K562 (cell line): Measurements from ENCODE around the gene PRCD. TPM values are rescaled to one million over a fixed set of nuclear protein-coding genes. Genes with fewer than 3 reads are reported as not detected.

Experiments
- ATAC-seq: fragments of 200-7000 bp; cut with Tn5 transposase; 3 replicates; pipeline ENCODE4 v1.9.1; 2020; ENCODE audit warnings: moderate library complexity
- BruUV-seq: library from RNA; stranded (reverse); fragments of 400-500 nt; replicated peaks from 2 replicates; lab custom pipeline; 2021; lab: Mats Ljungman, UMichigan
- CTCF ChIA-PET: fragments of 300-600 bp; formaldehyde crosslinking; extraction: SDS; loops from one replicate; lab custom pipeline; 2021; ENCODE audit warnings: low intra/inter-chr PET ratio; lab: Yijun Ruan, JAX
- POLR2A ChIA-PET: fragments of 300-600, 350-650 bp; sonication (Branson Sonifier 250); formaldehyde crosslinking; extraction: SDS; loops from one replicate; lab custom pipeline; 2021; ENCODE audit warnings: antibody characterized with exemption, inconsistent platforms; lab: Yijun Ruan, JAX
- DNase-seq, 4 experiments: peaks; one replicate each; pipeline versions ENCODE4 v3.0.0 to v3.0.0-alpha.2; 2011 to 2018; ENCODE audit warnings: low spot score in 3 of 4, mixed read lengths in 3 of 4; ENCODE audit errors: extremely low read depth in 1 of 4
- FAIRE-seq: peaks from 2 replicates; lab custom pipeline; 2011; peaks lifted over from hg19 to GRCh38; lab: Jason Lieb, UNC
- H2AFZ ChIP-seq: 2 replicates; pipeline ENCODE4 v1.6.0; 2011; ENCODE audit warnings: low read depth, low read length, control low read depth, inconsistent platforms
- H3K27ac ChIP-seq: fragments of 200-600 bp; 3 replicates; pipeline ENCODE4 v1.8.0; 2011; ENCODE audit warnings: low read depth, mild to moderate bottlenecking, control low read depth, inconsistent platforms, low read length, moderate library complexity, mixed read lengths; ENCODE audit errors: extremely low read depth
- H3K27me3 ChIP-seq, 2 experiments: fragments of 300-600 bp in 1 of 2; 2 replicates in 1 of 2; 3 replicates in 1 of 2; pipeline versions ENCODE4 v1.6.0 to v1.8.0; 2011; ENCODE audit warnings: inconsistent platforms in 2 of 2, low read length in 2 of 2, mild to moderate bottlenecking in 1 of 2, mixed read lengths in 1 of 2, moderate library complexity in 1 of 2; ENCODE audit not compliant: control insufficient read depth in 2 of 2, insufficient read depth in 2 of 2
- H3K36me3 ChIP-seq: fragments of 300-600 bp; 3 replicates; pipeline ENCODE4 v1.8.0; 2011; ENCODE audit warnings: mild to moderate bottlenecking, low read length, inconsistent platforms; ENCODE audit not compliant: control insufficient read depth, insufficient read depth
- H3K4me1 ChIP-seq, 2 experiments: fragments of 200-600 bp in 1 of 2; replicated peaks in 1 of 2; 2 replicates in 1 of 2; 3 replicates in 1 of 2; pipeline versions ENCODE4 v1.5.1 to v1.8.0; 2011; ENCODE audit warnings: inconsistent platforms in 2 of 2, low read length in 2 of 2, mild to moderate bottlenecking in 1 of 2, mixed read lengths in 1 of 2, moderate library complexity in 1 of 2; ENCODE audit not compliant: control insufficient read depth in 2 of 2, insufficient read depth in 2 of 2
- H3K4me2 ChIP-seq: 2 replicates; pipeline ENCODE4 v1.6.1; 2011; ENCODE audit warnings: low read length, control low read depth, inconsistent platforms, mixed read lengths; ENCODE audit not compliant: insufficient read depth
- H3K4me3 ChIP-seq: fragments of 200-600 bp; sonication (generic), shearing (Covaris generic); 2 replicates; pipeline ENCODE4 v1.5.1; 2016; ENCODE audit warnings: control low read depth, inconsistent platforms
- H3K79me2 ChIP-seq: fragments of 200-600 bp; 3 replicates; pipeline ENCODE4 v1.8.0; 2011; ENCODE audit warnings: low read length, inconsistent platforms; ENCODE audit not compliant: control insufficient read depth, insufficient read depth
- H3K9ac ChIP-seq, 2 experiments: 2 replicates each; pipeline versions ENCODE4 v1.6.0 to v1.6.1; 2011; ENCODE audit warnings: low read depth in 2 of 2, low read length in 2 of 2, control low read depth in 1 of 2, inconsistent platforms in 1 of 2, mild to moderate bottlenecking in 1 of 2, mixed read lengths in 1 of 2; ENCODE audit not compliant: insufficient read depth in 1 of 2
- H3K9me1 ChIP-seq: one replicate; pipeline ENCODE4 v1.6.0; 2011; ENCODE audit warnings: inconsistent platforms, mild to moderate bottlenecking, low read length, moderate library complexity; ENCODE audit not compliant: control insufficient read depth, insufficient read depth
- H3K9me3 ChIP-seq: replicated peaks from 2 replicates; pipeline ENCODE4 v1.5.1; 2011; ENCODE audit warnings: low read depth, low read length, inconsistent platforms; ENCODE audit not compliant: control insufficient read depth, insufficient read depth
- H4K20me1 ChIP-seq: replicated peaks from 2 replicates; pipeline ENCODE4 v1.6.1; 2011; ENCODE audit warnings: low read length, inconsistent platforms, mixed read lengths; ENCODE audit not compliant: control insufficient read depth, insufficient read depth
- ARID2 ChIP-seq: fragments of 450-650 bp; IDR thresholded peaks from 2 replicates; pipeline ENCODE4 v1.6.1; 2017; ENCODE audit warnings: antibody characterized with exemption, mild to moderate bottlenecking
- E2F3 ChIP-seq: fragments of 250-450 bp; sonication (Bioruptor Pico); IDR thresholded peaks from 2 replicates; pipeline ENCODE4 v1.4.0; 2020; ENCODE audit warnings: mild to moderate bottlenecking
- ETV5 ChIP-seq: sonication (generic); formaldehyde crosslinking; IDR thresholded peaks from 2 replicates; pipeline ENCODE4 v1.4.0; 2020; ENCODE audit warnings: low read depth, mild to moderate bottlenecking, missing genetic modification reagents
- FOXK1 ChIP-seq: sonication (generic); formaldehyde crosslinking; IDR thresholded peaks from 2 replicates; pipeline ENCODE4 v1.8.0; 2022; ENCODE audit warnings: missing genetic modification reagents, mild to moderate bottlenecking, borderline replicate concordance
- MAZ ChIP-seq, 2 experiments: fragments of 450-650 bp in 1 of 2; sonication (generic) in 1 of 2; formaldehyde crosslinking; IDR thresholded peaks in 1 of 2; conservative IDR thresholded peaks in 1 of 2; 2 replicates each; pipeline versions ENCODE4 v1.4.0 to v1.5.0; 2020; ENCODE audit warnings: mild to moderate bottlenecking in 1 of 2, missing genetic modification reagents in 1 of 2
- MITF ChIP-seq: IDR thresholded peaks from 2 replicates; pipeline ENCODE4 v1.6.1; 2014; ENCODE audit warnings: antibody characterized with exemption
- NCOA4 ChIP-seq: fragments of 450-650 bp; IDR thresholded peaks from 2 replicates; pipeline ENCODE4 v1.6.1; 2018; ENCODE audit warnings: mild to moderate bottlenecking; ENCODE audit not compliant: partially characterized antibody
- PCBP1 ChIP-seq: fragments of 200-400 bp; formaldehyde crosslinking; IDR thresholded peaks from 2 replicates; pipeline ENCODE4 v1.6.1; 2018; ENCODE audit warnings: mild to moderate bottlenecking, low read depth, low read length; ENCODE audit not compliant: poor library complexity, severe bottlenecking
- POLR2A ChIP-seq: fragments of 450-650 bp; conservative IDR thresholded peaks from 2 replicates; pipeline ENCODE4 v1.6.1; 2016
- POLR2AphosphoS2 ChIP-seq: IDR thresholded peaks from 2 replicates; pipeline ENCODE4 v1.6.1; 2012; ENCODE audit warnings: low read length, improper control_type of control experiment
- RAD51 ChIP-seq: fragments of 450-650 bp; IDR thresholded peaks from 2 replicates; pipeline ENCODE4 v1.7.1; 2016; ENCODE audit warnings: low read depth, mild to moderate bottlenecking, borderline replicate concordance
- RBFOX2 ChIP-seq: fragments of 200-400 bp; formaldehyde crosslinking; IDR thresholded peaks from 2 replicates; pipeline ENCODE4 v1.6.1; 2017; ENCODE audit warnings: low read depth, mild to moderate bottlenecking, low read length, moderate library complexity
- RNF2 ChIP-seq: sonication (generic); IDR thresholded peaks from 2 replicates; pipeline ENCODE4 v1.6.1; 2016
- SRF ChIP-seq, 2 experiments: fragments of 250-450, 450-650 bp in 1 of 2; sonication (Bioruptor Pico) in 1 of 2; sonication (generic) in 1 of 2; formaldehyde crosslinking; IDR thresholded peaks; 2 replicates each; pipeline versions ENCODE4 v1.5.0 to v1.5.1; 2020 to 2022; ENCODE audit warnings: mild to moderate bottlenecking in 1 of 2, missing genetic modification reagents in 1 of 2
- THAP7 ChIP-seq: fragments of 250-450 bp; sonication (Bioruptor Pico); IDR thresholded peaks from 2 replicates; pipeline ENCODE4 v1.5.0; 2021
- ZC3H8 ChIP-seq: fragments of 450-650 bp; IDR thresholded peaks from 2 replicates; pipeline ENCODE4 v1.6.1; 2017
- ZNF77 ChIP-seq: fragments of 250-450 bp; sonication (Bioruptor Pico); IDR thresholded peaks from 2 replicates; pipeline ENCODE4 v1.5.0; 2020
- WGBS: fragments of 100-300 bp; shearing (Covaris generic); methylation state at CpG from one replicate; pipeline ENCODE4 v1.1.6; 2016; ENCODE audit warnings: low coverage, mixed read lengths; ENCODE audit not compliant: insufficient coverage; ENCODE audit errors: missing lambda C conversion rate; 5-methylcytosine and 5-hydroxymethylcytosine counted together
- in situ Hi-C: fragments of 300-500 bp; cut with MboI; formaldehyde crosslinking; loops from 4 replicates; pipeline ENCODE4 v1.15.0; 2018; ENCODE audit warnings: inconsistent platforms, mixed read lengths
- intact Hi-C: fragments of 100-400 bp; cut with micrococcal nuclease; formaldehyde crosslinking; loops from 2 replicates; pipeline ENCODE4 v1.14.2; 2022
- polyA plus RNA-seq, 8 experiments: library from polyadenylated mRNA; depleted of rRNA in 4 of 8; stranded (reverse) in 5 of 8; unstranded in 3 of 8; fragments of >200 nt; fragmentation: Nextera tagmentation in 2 of 8; fragmentation: Illumina TruSeq in 1 of 8; extraction: Ambion mirVana in 2 of 8; extraction: Trizol in 1 of 8; gene quantifications; 2 replicates each; pipeline versions ENCODE4 v1.2.1 to v1.2.3, GENCODE V29; 2011 to 2014; ENCODE audit warnings: inconsistent platforms in 1 of 8, missing spikeins in 1 of 8
- total RNA-seq, 7 experiments: library from RNA; depleted of rRNA in 6 of 7; stranded (reverse); fragments of >200 nt in 6 of 7; fragmentation: Illumina TruSeq in 2 of 7; extraction: Trizol in 2 of 7; gene quantifications; 2 replicates each; pipeline versions ENCODE4 v1.2.1 to v1.2.3, GENCODE V29; 2011 to 2021; ENCODE audit warnings: low replicate concordance in 1 of 7
- TF ChIP-seq, protein P1 (sequence below): sonication (generic); formaldehyde crosslinking; IDR thresholded peaks from 2 replicates; pipeline ENCODE4 v1.8.1; 2022; ENCODE audit warnings: missing genetic modification reagents
- TF ChIP-seq, protein P2 (sequence below): sonication (generic); IDR thresholded peaks from 2 replicates; pipeline ENCODE4 v1.6.1; 2016

PRCD gene
- total and polyA plus RNA-seq, 9 of the 15 experiments (the other 6 are each of a cell fraction or from before 2014, with no cell fraction given): 0.20 to 0.25 (median 0.21) TPM; not detected in 6

DNA sequence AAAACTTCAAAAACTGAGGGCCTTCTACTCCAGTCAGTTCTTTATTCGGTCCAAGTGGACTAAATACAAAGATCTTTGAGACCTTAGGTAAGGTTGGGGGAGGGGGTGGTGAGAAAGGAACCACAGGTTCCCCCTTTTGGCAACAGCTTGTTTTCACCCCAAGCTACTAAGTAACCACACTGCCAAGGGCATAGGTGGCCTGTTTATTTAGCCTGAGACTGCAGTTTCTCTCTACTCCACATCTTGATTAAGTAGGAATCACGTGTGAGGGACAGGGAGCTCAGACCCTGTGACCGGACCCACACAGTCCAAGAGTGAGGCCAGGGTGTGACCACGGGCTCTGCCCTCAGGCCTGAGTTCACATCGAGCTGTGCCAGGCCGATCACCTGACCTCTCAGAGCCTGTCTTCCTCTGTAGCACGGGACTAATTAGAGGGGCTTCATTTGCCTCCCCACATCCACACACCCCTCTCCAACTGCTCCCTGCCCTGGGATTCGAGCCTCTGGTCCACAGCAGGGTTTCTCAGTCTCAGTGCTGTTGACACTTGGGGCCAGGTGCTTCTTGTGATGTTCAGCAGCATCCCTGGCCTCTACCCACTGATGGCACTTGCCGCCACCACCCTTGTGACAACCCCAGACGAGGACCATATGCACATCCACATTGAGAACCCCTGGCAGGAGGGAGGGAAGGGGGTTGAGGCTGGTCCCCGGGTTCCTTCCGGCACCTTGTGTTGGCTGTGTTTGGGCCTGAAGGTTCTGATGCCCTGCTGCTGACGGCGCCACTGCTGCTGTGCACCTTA is 28.0 kb downstream of the PRCD start:
- Histone ChIP-seq H3K79me2 (peaks cover 12% of the 10 kb centered on the region), H3K27ac (peak overlapping the region; percentile 3; the same call in 1 of the 3 replicates), H3K4me3 (no peak overlapping the region), H3K9me1 (no peaks in the 10 kb centered on the region), H3K4me2 (no peak overlapping the region), H3K9ac (peak overlapping the region in 1 of 2 experiments; percentile 28; a peak in 2 of 4 replicates), H2AFZ (no peak overlapping the region), H4K20me1 (peaks cover 14% of the 10 kb centered on the region), H3K4me1 (peaks cover 16 to 37% of the 10 kb centered on the region in 2 experiments; a peak in 4 of 5 replicates), H3K36me3 (peaks cover 32% of the 10 kb centered on the region), H3K9me3 (no peaks in the 10 kb centered on the region), H3K27me3 (no peaks in the 10 kb centered on the region)
- BruUV-seq: no TSS peak
- WGBS: 52% methylated on average over 14 of the region's 14 CpGs
- POLR2A ChIA-PET: interaction anchor here (0.7 to 4.1 kb wide), 15 partner anchors 8 to 145 kb away, joined by 3 to 48 read pairs (median 6); no protein-coding TSS in a partner anchor
- FAIRE-seq (peak; percentile 40), DNase-seq (peak in 3 of 4 experiments; percentile 18 to 31 (median 30)), ATAC-seq (peak; percentile 28)
- CTCF ChIA-PET: no interaction called here
- in situ Hi-C loops (no loop called here), intact Hi-C loops (no loop called here)
- no peak for TF ChIP-seq NCOA4
- TF ChIP-seq, protein P1, sequence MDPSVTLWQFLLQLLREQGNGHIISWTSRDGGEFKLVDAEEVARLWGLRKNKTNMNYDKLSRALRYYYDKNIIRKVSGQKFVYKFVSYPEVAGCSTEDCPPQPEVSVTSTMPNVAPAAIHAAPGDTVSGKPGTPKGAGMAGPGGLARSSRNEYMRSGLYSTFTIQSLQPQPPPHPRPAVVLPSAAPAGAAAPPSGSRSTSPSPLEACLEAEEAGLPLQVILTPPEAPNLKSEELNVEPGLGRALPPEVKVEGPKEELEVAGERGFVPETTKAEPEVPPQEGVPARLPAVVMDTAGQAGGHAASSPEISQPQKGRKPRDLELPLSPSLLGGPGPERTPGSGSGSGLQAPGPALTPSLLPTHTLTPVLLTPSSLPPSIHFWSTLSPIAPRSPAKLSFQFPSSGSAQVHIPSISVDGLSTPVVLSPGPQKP: no peak
- TF ChIP-seq ZNF77 (CRISPR knock-in tag): no peak
- peak; percentile 60; the same call in 1 of the 2 replicates for TF ChIP-seq RAD51
- TF ChIP-seq POLR2AphosphoS2: peak; percentile 53; the same call in 1 of the 2 replicates
- TF ChIP-seq, protein P2, sequence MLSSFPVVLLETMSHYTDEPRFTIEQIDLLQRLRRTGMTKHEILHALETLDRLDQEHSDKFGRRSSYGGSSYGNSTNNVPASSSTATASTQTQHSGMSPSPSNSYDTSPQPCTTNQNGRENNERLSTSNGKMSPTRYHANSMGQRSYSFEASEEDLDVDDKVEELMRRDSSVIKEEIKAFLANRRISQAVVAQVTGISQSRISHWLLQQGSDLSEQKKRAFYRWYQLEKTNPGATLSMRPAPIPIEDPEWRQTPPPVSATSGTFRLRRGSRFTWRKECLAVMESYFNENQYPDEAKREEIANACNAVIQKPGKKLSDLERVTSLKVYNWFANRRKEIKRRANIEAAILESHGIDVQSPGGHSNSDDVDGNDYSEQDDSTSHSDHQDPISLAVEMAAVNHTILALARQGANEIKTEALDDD: 0 out of 2 replicates have a peak, but pooled peaks have one; percentile 40
- TF ChIP-seq E2F3 (CRISPR knock-in tag): no peak
- TF ChIP-seq RBFOX2: peak; percentile 50
- 0 out of 2 replicates have a peak, but pooled peaks have one; percentile 17 for TF ChIP-seq MITF
- no peak for TF ChIP-seq PCBP1
- TF ChIP-seq ETV5 (CRISPR knock-in tag): no peak
- TF ChIP-seq MAZ (CRISPR knock-in tag; conservative IDR thresholded peaks at IDR 0.05 in 1 of 2, IDR thresholded peaks at IDR 0.05 in 1 of 2): 0 out of 4 replicates have a peak, but pooled peaks of 1 of the 2 experiments have one; percentile 17
- TF ChIP-seq ARID2: no peak
- no peak for TF ChIP-seq THAP7
- TF ChIP-seq POLR2A: peak; percentile 45; the same call in 1 of the 2 replicates
- no peak for TF ChIP-seq ZC3H8
- no peak for TF ChIP-seq SRF (CRISPR knock-in tag; IDR thresholded peaks at IDR 0.05)
- peak; percentile 35; the same call in 1 of the 2 replicates for TF ChIP-seq FOXK1 (CRISPR knock-in tag)
- TF ChIP-seq RNF2: no peak
